Measurements from ENCODE around the gene RAB11FIP3.
"Not testable (repeated sequence)": the region's sequence is repeated elsewhere in the genome, so short reads cannot be mapped to it uniquely, and the experiment has no call there.

Gene RAB11FIP3

GRCh38 chr16:467249-467871, 41.9 kb downstream of the RAB11FIP3 start:
- DNase-seq (ENCODE audit: low read depth): not testable (repeated sequence)

GRCh38 chr16:468068-468821, 42.8 kb downstream of the RAB11FIP3 start:
- DNase-seq (ENCODE audit: low read depth): no peak

GRCh38 chr16:469459-469858, 44.0 kb downstream of the RAB11FIP3 start:
- DNase-seq (ENCODE audit: low read depth): not testable (repeated sequence)

GRCh38 chr16:470418-470817, 45.0 kb downstream of the RAB11FIP3 start:
- no peak for DNase-seq (ENCODE audit: low read depth)

- no peak for DNase-seq (ENCODE audit: low read depth)
These were observed 46.1 kb downstream of the RAB11FIP3 start for GRCh38 chr16:471353-472198.

GRCh38 chr16:472199-472504, 46.7 kb downstream of the RAB11FIP3 start:
- DNase-seq (ENCODE audit: low read depth): no peak

- DNase-seq (ENCODE audit: low read depth): no peak
These were observed 47.9 kb downstream of the RAB11FIP3 start for GRCh38 chr16:473046-474043.

GRCh38 chr16:474420-475122, 49.1 kb downstream of the RAB11FIP3 start:
- no peak for DNase-seq (ENCODE audit: low read depth)

GRCh38 chr16:476039-476438, 50.6 kb downstream of the RAB11FIP3 start:
- DNase-seq (ENCODE audit: low read depth): no peak

- DNase-seq (ENCODE audit: low read depth): no peak
These were observed 52.1 kb downstream of the RAB11FIP3 start for GRCh38 chr16:477301-478157.

GRCh38 chr16:478287-478686, 52.8 kb downstream of the RAB11FIP3 start:
- not testable (repeated sequence) for DNase-seq (ENCODE audit: low read depth)

GRCh38 chr16:482468-483185, 57.2 kb downstream of the RAB11FIP3 start:
- no peak for DNase-seq (ENCODE audit: low read depth)

GRCh38 chr16:483341-484075, 58.1 kb downstream of the RAB11FIP3 start:
- no peak for DNase-seq (ENCODE audit: low read depth)

GRCh38 chr16:489606-490005, 64.2 kb downstream of the RAB11FIP3 start:
- DNase-seq (ENCODE audit: low read depth): no peak

- DNase-seq (ENCODE audit: low read depth): no peak
These were observed 65.3 kb downstream of the RAB11FIP3 start for GRCh38 chr16:490768-491167.

- DNase-seq (ENCODE audit: low read depth): no peak
These were observed 65.9 kb downstream of the RAB11FIP3 start for GRCh38 chr16:491220-491919.

- no peak for DNase-seq (ENCODE audit: low read depth)
These were observed 66.9 kb downstream of the RAB11FIP3 start for GRCh38 chr16:492211-492875.
